HCT116 (cell line): Measurements from ENCODE around the gene TRHDE. TPM values are rescaled to one million over a fixed set of nuclear protein-coding genes. Genes with fewer than 3 reads are reported as not detected.

Source experiments
- ATAC-seq: fragments of 200-7000 bp; cut with Tn5 transposase; 2 replicates; pipeline ENCODE4 v1.9.1; 2020; ENCODE audit warnings: mild to moderate bottlenecking, moderate library complexity
- BruUV-seq: library from RNA; stranded (reverse); fragments of 400-500 nt; replicated peaks from 2 replicates; lab custom pipeline; 2021; lab: Mats Ljungman, UMichigan
- CTCF ChIA-PET: fragments of 300-600 bp; sonication (Branson Sonifier 250); formaldehyde crosslinking; loops from one replicate; lab custom pipeline; 2021; ENCODE audit warnings: antibody characterized with exemption; lab: Charles Lee
- POLR2A ChIA-PET: fragments of 300-600, 350-600 bp; sonication (Branson Sonifier 250); formaldehyde crosslinking; loops from one replicate; lab custom pipeline; 2021; ENCODE audit warnings: antibody characterized with exemption; lab: Charles Lee
- RAD21 ChIA-PET, 2 experiments: fragments of 300-600 bp; sonication (Branson Sonifier 250); formaldehyde crosslinking; loops; one replicate each; lab custom pipeline; 2023; ENCODE audit warnings: low total read pairs in 2 of 2; ENCODE audit not compliant: uncharacterized antibody in 2 of 2, unreplicated experiment in 2 of 2, low non-redundant PET in 1 of 2; lab: Charles Lee
- DNase-seq: peaks from one replicate; pipeline ENCODE4 v3.0.0-alpha.2; 2010; ENCODE audit warnings: low read depth, low spot score
- H2AFZ ChIP-seq: fragments of 200-600 bp; shearing (Covaris generic), sonication (generic); 2 replicates; pipeline ENCODE4 v1.6.1; 2017; ENCODE audit warnings: low read depth, mixed run types, mixed read lengths, antibody characterized with exemption, low read length; ENCODE audit not compliant: poor library complexity, severe bottlenecking
- H3K27ac ChIP-seq: 2 replicates; pipeline ENCODE4 v1.5.1; 2012; ENCODE audit warnings: low read depth, low read length
- H3K27me3 ChIP-seq: fragments of 200-600 bp; sonication (generic); 2 replicates; pipeline ENCODE4 v1.6.1; 2016; ENCODE audit warnings: mixed run types, low read length, mixed read lengths; ENCODE audit not compliant: insufficient read depth
- H3K36me3 ChIP-seq, 2 experiments: fragments of 200-500 bp in 1 of 2; fragments of 200-600 bp in 1 of 2; sonication (Bioruptor generic) in 1 of 2; sonication (generic) in 1 of 2; 2 replicates each; pipeline versions ENCODE4 v1.5.1 to v1.6.1; 2014 to 2016; ENCODE audit warnings: low read length in 2 of 2, inconsistent platforms in 1 of 2, mixed read lengths in 1 of 2, mixed run types in 1 of 2; ENCODE audit not compliant: insufficient read depth in 2 of 2, control insufficient read depth in 1 of 2
- H3K4me1 ChIP-seq, 2 experiments: fragments of 200-600 bp in 1 of 2; sonication (generic) in 1 of 2; 2 replicates each; pipeline versions ENCODE4 v1.5.1 to v1.6.1; 2012 to 2017; ENCODE audit warnings: low read length in 2 of 2, inconsistent platforms in 1 of 2, mild to moderate bottlenecking in 1 of 2, mixed read lengths in 1 of 2, mixed run types in 1 of 2, moderate library complexity in 1 of 2; ENCODE audit not compliant: insufficient read depth in 2 of 2, control insufficient read depth in 1 of 2
- H3K4me2 ChIP-seq: fragments of 200-600 bp; sonication (generic); 2 replicates; pipeline ENCODE4 v1.6.1; 2017; ENCODE audit warnings: mixed run types, low read length, mixed read lengths
- H3K4me3 ChIP-seq, 2 experiments: fragments of 200-600 bp in 1 of 2; sonication (generic) in 1 of 2; replicated peaks in 1 of 2; 2 replicates each; pipeline ENCODE4 v1.5.1; 2011 to 2016; ENCODE audit warnings: low read length in 2 of 2, control low read depth in 1 of 2, low read depth in 1 of 2, mild to moderate bottlenecking in 1 of 2, mixed read lengths in 1 of 2, mixed run types in 1 of 2
- H3K79me2 ChIP-seq: fragments of 200-600 bp; sonication (generic); 2 replicates; pipeline ENCODE4 v1.6.1; 2017; ENCODE audit warnings: mild to moderate bottlenecking, mixed run types, low read length, moderate library complexity, mixed read lengths; ENCODE audit not compliant: insufficient read depth
- H3K9ac ChIP-seq: fragments of 200-600 bp; sonication (generic); 2 replicates; pipeline ENCODE4 v1.6.1; 2016; ENCODE audit warnings: low read length, mixed read lengths
- H3K9me2 ChIP-seq: fragments of 200-600 bp; sonication (generic), shearing (Covaris generic); 2 replicates; pipeline ENCODE4 v1.6.1; 2017; ENCODE audit warnings: mixed run types, mild to moderate bottlenecking, moderate library complexity; ENCODE audit not compliant: insufficient read depth
- H3K9me3 ChIP-seq, 2 experiments: fragments of 200-500 bp in 1 of 2; fragments of 200-600 bp in 1 of 2; sonication (Bioruptor generic) in 1 of 2; sonication (generic) in 1 of 2; 2 replicates each; pipeline ENCODE4 v1.6.1; 2014 to 2017; ENCODE audit warnings: low read length in 2 of 2, mixed read lengths in 2 of 2, inconsistent platforms in 1 of 2, low read depth in 1 of 2, mild to moderate bottlenecking in 1 of 2, mixed run types in 1 of 2, moderate library complexity in 1 of 2; ENCODE audit not compliant: control insufficient read depth in 1 of 2, insufficient read depth in 1 of 2
- H4K20me1 ChIP-seq: fragments of 200-600 bp; sonication (generic), shearing (Covaris generic); 2 replicates; pipeline ENCODE4 v1.6.1; 2017; ENCODE audit warnings: mixed run types, mild to moderate bottlenecking, moderate library complexity; ENCODE audit not compliant: insufficient read depth
- CEBPB ChIP-seq: IDR thresholded peaks from 2 replicates; pipeline ENCODE4 v1.6.1; 2012; ENCODE audit warnings: low read depth
- CTCF ChIP-seq, 3 experiments: fragments of 200-600 bp in 1 of 3; sonication (generic) in 1 of 3; IDR thresholded peaks in 2 of 3; conservative IDR thresholded peaks in 1 of 3; 2 replicates each; pipeline ENCODE4 v1.5.1; 2012 to 2017; ENCODE audit warnings: low read depth in 2 of 3, low read length in 2 of 3, antibody characterized with exemption in 1 of 3, borderline replicate concordance in 1 of 3, control low read depth in 1 of 3, mild to moderate bottlenecking in 1 of 3, mixed read lengths in 1 of 3, mixed run types in 1 of 3, moderate library complexity in 1 of 3; ENCODE audit not compliant: insufficient read depth in 1 of 3
- ELF1 ChIP-seq: IDR thresholded peaks from 2 replicates; pipeline ENCODE4 v1.6.1; 2012; ENCODE audit warnings: low read depth, borderline replicate concordance
- REST ChIP-seq: IDR thresholded peaks from 2 replicates; pipeline ENCODE4 v1.6.1; 2012; ENCODE audit warnings: low read depth
- ZFX ChIP-seq: fragments of 450-650 bp; IDR thresholded peaks from 2 replicates; pipeline ENCODE4 v1.6.1; 2017
- ZNF274 ChIP-seq: fragments of 200-500 bp; sonication (Bioruptor generic); IDR thresholded peaks from 2 replicates; pipeline ENCODE4 v1.6.1; 2014; ENCODE audit warnings: mild to moderate bottlenecking, low read depth, low read length, inconsistent platforms
- intact Hi-C: fragments of 100-400 bp; cut with micrococcal nuclease; formaldehyde crosslinking; loops from 2 replicates; pipeline ENCODE4 v1.10.0; 2022
- total RNA-seq: library from RNA; stranded (reverse); gene quantifications from one replicate; pipeline ENCODE4 v1.2.1, GENCODE V29; 2021; ENCODE audit not compliant: unreplicated experiment

TRHDE gene
- total RNA-seq, 1 experiment from 2014 or later: 2.9 TPM

GRCh38 chr12:72330301-72330700 lies 58.1 kb downstream of the TRHDE start:
- intact Hi-C loops: no loop called here
- ChIA-PET RAD21 (no interaction called here), POLR2A (no interaction called here), CTCF (interaction anchor here (0.7 kb wide), 2 partner anchors 10 to 17 kb away, joined by 3 read pairs; no protein-coding TSS in a partner anchor)
- DNase-seq (no peak), ATAC-seq (no peak)
- Histone ChIP-seq H4K20me1 (no peaks in the 10 kb centered on the region), H3K36me3 (no peaks in the 10 kb centered on the region), H3K79me2 (no peaks in the 10 kb centered on the region), H2AFZ (no peak overlapping the region), H3K27me3 (no peaks in the 10 kb centered on the region), H3K9me2 (no peaks in the 10 kb centered on the region), H3K9me3 (no peaks in the 10 kb centered on the region), H3K27ac (no peak overlapping the region), H3K4me2 (no peak overlapping the region), H3K4me1 (no peaks in the 10 kb centered on the region), H3K4me3 (no peak overlapping the region), H3K9ac (no peak overlapping the region)
- TF ChIP-seq ZNF274: no peak
- TF ChIP-seq CTCF (IDR thresholded peaks at IDR 0.05 in 2 of 3, conservative IDR thresholded peaks at IDR 0.05 in 1 of 3; ENCODE audit: borderline replicate concordance in 1 of 3, insufficient read depth in 1 of 3, low read depth in 2 of 3, low read length in 2 of 3): no peak
- BruUV-seq: no TSS peak

GRCh38 chr12:72330784-72331183 lies 58.6 kb downstream of the TRHDE start:
- H3K27me3 ChIP-seq: no peaks in the 10 kb centered on the region
- H3K9me2 ChIP-seq: no peaks in the 10 kb centered on the region
- H3K4me3 ChIP-seq: no peak overlapping the region
- no peak overlapping the region for H2AFZ ChIP-seq
- no peak overlapping the region for H3K4me2 ChIP-seq
- H3K9me3 ChIP-seq: no peaks in the 10 kb centered on the region
- DNase-seq: no peak
- RAD21 ChIA-PET: no interaction called here
- no peaks in the 10 kb centered on the region for H3K79me2 ChIP-seq
- TF ChIP-seq REST (no peak), ZNF274 (no peak), ZFX (no peak), ELF1 (no peak), CEBPB (no peak)
- TF ChIP-seq, all 23 proteins: peak for 0
- intact Hi-C loops: no loop called here
- Histone ChIP-seq H3K9ac (no peak overlapping the region), H4K20me1 (no peaks in the 10 kb centered on the region), H3K36me3 (no peaks in the 10 kb centered on the region), H3K4me1 (no peaks in the 10 kb centered on the region), H3K27ac (no peak overlapping the region)
- ATAC-seq: no peak
- POLR2A ChIA-PET: no interaction called here
- CTCF ChIA-PET: interaction anchor here (0.7 kb wide), 2 partner anchors 10 to 17 kb away, joined by 3 read pairs; no protein-coding TSS in a partner anchor
- no TSS peak for BruUV-seq
